ENCODE results near the gene APCDD1L.

- TF ChIP-seq CTCF (IDR thresholded peaks at IDR 0.05) (no peak), POLR2A (IDR thresholded peaks at IDR 0.05) (no peak)
These were observed 3.8 kb upstream of the APCDD1L start for GRCh38 chr20:58518896-58519593.

Measured in esophagus squamous epithelium (tissue), 4 donors.